RWPE1 (cell line): ENCODE data around the gene ANKAR.
A peak's percentile ranks its signal among the peaks of the same experiment; 100 is the strongest.

ENCODE experiments used
- CTCF ChIA-PET: fragments of 350-600 bp; sonication (Branson Sonifier 250); formaldehyde crosslinking; extraction: SDS; loops from one replicate; lab custom pipeline; 2021; lab: Yijun Ruan, JAX
- POLR2A ChIA-PET: fragments of 400-600 bp; formaldehyde crosslinking; extraction: SDS; loops from one replicate; lab custom pipeline; 2020; ENCODE audit warnings: antibody characterized with exemption; ENCODE audit not compliant: low non-redundant PET; lab: Yijun Ruan, JAX
- DNase-seq: peaks from one replicate; pipeline ENCODE4 v3.0.0; 2012; ENCODE audit warnings: low spot score
- H3K27ac ChIP-seq: fragments of 450-650 bp; 2 replicates; pipeline ENCODE4 v1.5.1; 2017
- TF ChIP-seq, protein P1 (sequence below): fragments of 450-650 bp; conservative IDR thresholded peaks from 2 replicates; pipeline ENCODE4 v1.5.1; 2017; ENCODE audit warnings: low read depth, mild to moderate bottlenecking

Gene ANKAR, protein sequence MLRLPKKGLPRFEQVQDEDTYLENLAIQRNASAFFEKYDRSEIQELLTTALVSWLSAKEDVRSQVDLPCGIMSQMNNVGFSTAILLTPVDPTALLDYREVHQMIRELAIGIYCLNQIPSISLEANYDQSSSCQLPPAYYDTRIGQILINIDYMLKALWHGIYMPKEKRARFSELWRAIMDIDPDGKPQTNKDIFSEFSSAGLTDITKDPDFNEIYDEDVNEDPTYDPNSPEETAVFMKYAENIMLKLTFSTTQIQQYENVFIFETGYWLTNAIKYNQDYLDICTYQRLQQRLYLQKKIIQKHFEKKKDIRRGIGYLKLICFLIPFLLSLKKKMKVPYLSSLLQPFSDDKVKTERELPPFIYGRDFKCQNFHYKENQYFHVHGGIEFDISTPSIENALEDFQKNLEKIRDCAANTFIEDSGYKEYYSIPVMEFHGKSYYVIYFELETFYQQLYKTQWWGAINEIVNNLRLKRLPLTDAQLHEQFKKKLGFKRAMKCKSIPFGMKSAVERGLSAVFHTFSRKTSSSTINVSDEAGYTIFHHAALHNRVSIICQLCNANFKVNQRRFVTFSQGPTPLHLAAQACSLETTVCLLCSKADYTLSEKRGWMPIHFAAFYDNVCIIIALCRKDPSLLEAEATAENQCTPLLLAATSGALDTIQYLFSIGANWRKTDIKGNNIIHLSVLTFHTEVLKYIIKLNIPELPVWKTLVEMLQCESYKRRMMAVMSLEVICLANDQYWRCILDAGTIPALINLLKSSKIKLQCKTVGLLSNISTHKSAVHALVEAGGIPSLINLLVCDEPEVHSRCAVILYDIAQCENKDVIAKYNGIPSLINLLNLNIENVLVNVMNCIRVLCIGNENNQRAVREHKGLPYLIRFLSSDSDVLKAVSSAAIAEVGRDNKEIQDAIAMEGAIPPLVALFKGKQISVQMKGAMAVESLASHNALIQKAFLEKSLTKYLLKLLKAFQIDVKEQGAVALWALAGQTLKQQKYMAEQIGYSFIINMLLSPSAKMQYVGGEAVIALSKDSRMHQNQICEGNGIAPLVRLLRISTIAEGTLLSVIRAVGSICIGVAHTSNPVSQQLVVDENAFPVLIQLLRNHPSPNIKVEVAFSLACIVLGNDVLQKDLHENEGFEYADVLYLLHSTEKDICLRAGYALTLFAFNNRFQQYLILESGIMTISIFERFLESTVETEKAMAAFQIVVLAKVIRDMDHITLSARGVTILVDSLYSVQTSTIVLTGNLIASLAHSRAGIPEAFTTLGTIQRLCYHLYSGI (N-terminal part only)

DNA sequence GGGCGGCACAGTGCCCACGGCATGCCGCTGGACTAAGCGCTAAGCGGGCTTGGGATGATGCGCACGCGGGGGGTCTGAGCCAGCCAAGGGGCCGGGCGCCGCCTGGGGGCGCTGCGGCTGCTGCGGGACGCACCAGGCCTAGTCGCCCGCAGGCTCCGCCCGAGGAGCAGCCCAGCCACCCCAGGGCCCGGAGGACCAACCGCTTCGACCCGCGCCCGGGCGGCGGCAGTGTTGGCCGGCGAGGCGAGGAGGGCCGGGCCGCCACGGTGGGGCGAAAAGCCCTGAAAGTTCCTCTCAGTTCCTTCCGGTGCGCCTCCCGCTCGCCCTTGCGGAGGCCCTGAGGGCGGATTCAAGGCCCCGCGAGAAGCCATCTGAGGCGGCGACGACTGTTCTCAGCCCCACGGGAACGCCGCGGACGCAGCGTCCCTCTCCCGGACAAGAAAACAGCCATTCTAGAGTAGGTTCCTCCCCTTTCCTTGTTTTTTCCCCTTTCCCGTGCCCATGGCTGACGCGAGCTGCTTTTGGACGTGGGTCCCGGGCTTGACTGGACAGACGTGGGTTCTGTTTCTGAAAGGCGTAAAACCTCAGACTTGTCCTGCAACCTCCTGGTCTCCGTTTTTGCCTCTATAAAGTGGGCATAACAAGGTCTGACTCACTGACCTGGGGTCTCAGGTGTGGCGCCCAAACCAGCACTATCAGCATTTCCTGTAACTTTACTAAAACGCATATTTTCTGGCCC lies at the start of gene ANKAR:
ANKAR (plus strand) TSS at position 297 of the 739 bp plus-strand sequence. CDS start 1,821 bp downstream, outside the sequence.
- TF ChIP-seq, protein P1, sequence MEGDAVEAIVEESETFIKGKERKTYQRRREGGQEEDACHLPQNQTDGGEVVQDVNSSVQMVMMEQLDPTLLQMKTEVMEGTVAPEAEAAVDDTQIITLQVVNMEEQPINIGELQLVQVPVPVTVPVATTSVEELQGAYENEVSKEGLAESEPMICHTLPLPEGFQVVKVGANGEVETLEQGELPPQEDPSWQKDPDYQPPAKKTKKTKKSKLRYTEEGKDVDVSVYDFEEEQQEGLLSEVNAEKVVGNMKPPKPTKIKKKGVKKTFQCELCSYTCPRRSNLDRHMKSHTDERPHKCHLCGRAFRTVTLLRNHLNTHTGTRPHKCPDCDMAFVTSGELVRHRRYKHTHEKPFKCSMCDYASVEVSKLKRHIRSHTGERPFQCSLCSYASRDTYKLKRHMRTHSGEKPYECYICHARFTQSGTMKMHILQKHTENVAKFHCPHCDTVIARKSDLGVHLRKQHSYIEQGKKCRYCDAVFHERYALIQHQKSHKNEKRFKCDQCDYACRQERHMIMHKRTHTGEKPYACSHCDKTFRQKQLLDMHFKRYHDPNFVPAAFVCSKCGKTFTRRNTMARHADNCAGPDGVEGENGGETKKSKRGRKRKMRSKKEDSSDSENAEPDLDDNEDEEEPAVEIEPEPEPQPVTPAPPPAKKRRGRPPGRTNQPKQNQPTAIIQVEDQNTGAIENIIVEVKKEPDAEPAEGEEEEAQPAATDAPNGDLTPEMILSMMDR = peak; percentile 91
- peak within 1 kb of the TSS; percentile 87 for H3K27ac ChIP-seq
- ChIA-PET CTCF (interaction anchor here (0.6 to 1.8 kb wide), 6 partner anchors 11 to 86 kb away, joined by 3 to 12 read pairs (median 4); partner anchors contain the start of gene ASNSD1), POLR2A (no interaction called here)
- DNase-seq = peak; percentile 69

DNA sequence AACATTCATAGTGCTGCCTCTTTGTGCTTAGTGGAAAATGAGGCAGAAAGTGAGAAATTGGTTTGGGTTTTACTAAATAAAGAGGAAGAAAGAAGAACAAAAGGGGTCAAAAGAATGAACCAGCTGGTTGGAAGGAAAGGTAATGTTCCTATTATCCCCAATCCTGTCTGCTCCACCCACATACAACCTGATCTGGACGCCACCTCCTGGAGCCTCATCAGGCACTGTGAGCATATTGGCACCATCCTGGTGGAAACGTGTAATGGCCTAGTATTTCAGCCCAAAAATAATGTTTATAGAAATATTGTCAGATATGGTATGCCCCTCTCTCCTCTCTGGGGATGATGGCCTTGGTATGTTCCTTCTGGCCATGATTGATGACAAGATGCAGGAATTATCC lies 48.8 kb upstream of the ANKAR start:
- DNase-seq = no peak
- H3K27ac ChIP-seq = no peak overlapping the region
- TF ChIP-seq, protein P1 = no peak
- ChIA-PET CTCF (no interaction called here), POLR2A (no interaction called here)

GRCh38 chr2:189627789-189628188 lies 46.7 kb upstream of the ANKAR start:
- no peak for DNase-seq
- POLR2A ChIA-PET = no interaction called here
- TF ChIP-seq, protein P1 = no peak
- CTCF ChIA-PET = interaction anchor here (0.6 kb wide), 1 partner anchor 9 kb away, joined by 3 read pairs; no protein-coding TSS in a partner anchor
- H3K27ac ChIP-seq = no peak overlapping the region

DNA sequence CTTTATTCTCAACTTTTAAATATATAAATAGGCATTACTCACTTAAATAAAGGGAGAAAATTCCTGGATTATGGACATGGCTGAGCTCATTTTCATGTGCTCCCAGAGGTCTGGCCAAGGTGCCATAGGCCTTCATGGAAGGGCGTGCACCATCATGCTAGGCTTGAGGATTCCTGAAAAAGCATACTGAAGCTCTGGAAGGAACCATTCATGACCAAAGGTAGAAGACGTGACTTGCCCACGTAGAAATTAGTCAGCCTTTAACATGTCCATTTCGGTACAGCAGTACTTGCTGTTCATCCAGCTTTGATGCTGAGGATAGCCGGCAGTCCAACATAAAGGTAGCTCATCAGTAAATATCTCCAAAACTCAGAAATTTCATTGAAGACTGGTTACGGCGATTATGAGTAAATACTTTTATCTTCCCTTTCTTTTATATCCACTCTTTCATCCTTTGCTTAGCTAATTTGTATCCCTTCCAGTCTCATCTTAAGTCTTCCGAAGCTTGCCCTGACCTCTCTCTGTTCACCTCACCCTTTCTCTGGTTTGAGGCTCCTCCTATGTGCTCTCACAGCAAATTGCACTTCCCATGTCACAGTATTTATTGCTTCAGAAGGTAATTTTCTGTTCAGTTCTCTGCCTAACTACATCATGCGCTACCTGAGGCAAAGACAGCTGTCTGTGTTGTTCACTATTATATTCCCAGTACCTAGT lies 45.5 kb upstream of the ANKAR start:
- no peak for DNase-seq
- ChIA-PET CTCF (interaction anchor here (0.5 to 0.8 kb wide), 4 partner anchors 11 to 73 kb away, joined by 3 to 4 read pairs (median 3); no protein-coding TSS in a partner anchor), POLR2A (no interaction called here)
- H3K27ac ChIP-seq = no peak overlapping the region
- TF ChIP-seq, protein P1 = no peak
